NB4 (cell line): ENCODE data around the gene IARS2.
"Not testable (repeated sequence)": the region's sequence is repeated elsewhere in the genome, so short reads cannot be mapped to it uniquely, and the experiment has no call there.

Experiments used
- DNase-seq: peaks from one replicate; pipeline ENCODE4 v3.0.0; 2010; ENCODE audit warnings: low read depth
- H3K4me3 ChIP-seq: one replicate; pipeline ENCODE4 v1.5.1; 2011; ENCODE audit warnings: mild to moderate bottlenecking, low read depth, low read length, moderate library complexity
- MYC ChIP-seq: IDR thresholded peaks from 2 replicates; pipeline ENCODE4 v1.6.1; 2011; ENCODE audit warnings: low read depth, low read length
- POLR2A ChIP-seq: IDR thresholded peaks from 2 replicates; pipeline ENCODE4 v1.6.1; 2011; ENCODE audit warnings: mild to moderate bottlenecking; ENCODE audit not compliant: insufficient read length; ENCODE audit errors: extremely low read depth
- TF ChIP-seq, protein P1 (sequence below): IDR thresholded peaks from one replicate; pipeline ENCODE4 v1.5.1; 2012; ENCODE audit warnings: low read depth, low read length
- TF ChIP-seq, protein P2 (sequence below): IDR thresholded peaks from 2 replicates; pipeline ENCODE4 v1.6.1; 2011; ENCODE audit warnings: low read depth, low read length

Gene IARS2

DNA sequence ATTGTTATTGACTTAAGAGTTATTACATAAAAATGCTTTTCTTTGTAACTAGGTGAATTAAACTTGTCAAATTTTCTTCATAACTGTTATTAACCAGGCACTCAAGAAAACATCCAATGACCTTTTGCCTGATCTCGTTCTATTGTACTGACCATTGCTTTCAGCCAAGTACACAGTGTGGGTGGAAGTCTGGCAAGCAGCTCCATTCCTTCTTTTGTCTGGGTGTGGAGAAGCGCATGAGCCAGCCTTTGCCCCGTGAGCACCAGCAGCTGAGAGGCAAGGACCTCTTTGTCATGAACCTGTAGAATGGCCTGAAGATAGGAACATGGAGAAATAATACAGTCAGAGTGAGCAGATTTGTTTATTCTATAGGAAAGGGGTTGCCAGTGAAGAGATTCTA is 57.5 kb downstream of the IARS2 start:
- H3K4me3 ChIP-seq, result no peak overlapping the region

DNA sequence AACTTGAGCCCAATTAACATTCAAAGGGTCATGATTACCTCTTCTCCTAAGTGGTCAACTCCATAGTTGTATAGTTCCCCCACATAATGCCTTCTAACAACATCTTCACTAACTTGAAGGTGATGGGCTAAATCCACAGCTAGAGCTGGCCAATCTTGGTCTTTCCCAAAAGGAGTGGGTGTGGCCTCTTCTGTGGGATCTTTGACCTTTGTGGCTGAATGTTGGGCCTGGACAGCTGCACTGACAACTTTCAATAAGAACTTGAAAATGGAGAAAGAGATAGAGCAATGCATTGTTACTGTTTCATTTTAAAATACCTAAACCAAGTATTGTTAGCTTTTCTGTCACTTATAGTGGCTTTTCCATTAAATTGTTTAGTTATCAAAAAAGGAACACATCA is 59.2 kb downstream of the IARS2 start:
- H3K4me3 ChIP-seq, result no peak overlapping the region
- TF ChIP-seq MYC, result no peak
- TF ChIP-seq POLR2A, result no peak
- TF ChIP-seq, protein P1, sequence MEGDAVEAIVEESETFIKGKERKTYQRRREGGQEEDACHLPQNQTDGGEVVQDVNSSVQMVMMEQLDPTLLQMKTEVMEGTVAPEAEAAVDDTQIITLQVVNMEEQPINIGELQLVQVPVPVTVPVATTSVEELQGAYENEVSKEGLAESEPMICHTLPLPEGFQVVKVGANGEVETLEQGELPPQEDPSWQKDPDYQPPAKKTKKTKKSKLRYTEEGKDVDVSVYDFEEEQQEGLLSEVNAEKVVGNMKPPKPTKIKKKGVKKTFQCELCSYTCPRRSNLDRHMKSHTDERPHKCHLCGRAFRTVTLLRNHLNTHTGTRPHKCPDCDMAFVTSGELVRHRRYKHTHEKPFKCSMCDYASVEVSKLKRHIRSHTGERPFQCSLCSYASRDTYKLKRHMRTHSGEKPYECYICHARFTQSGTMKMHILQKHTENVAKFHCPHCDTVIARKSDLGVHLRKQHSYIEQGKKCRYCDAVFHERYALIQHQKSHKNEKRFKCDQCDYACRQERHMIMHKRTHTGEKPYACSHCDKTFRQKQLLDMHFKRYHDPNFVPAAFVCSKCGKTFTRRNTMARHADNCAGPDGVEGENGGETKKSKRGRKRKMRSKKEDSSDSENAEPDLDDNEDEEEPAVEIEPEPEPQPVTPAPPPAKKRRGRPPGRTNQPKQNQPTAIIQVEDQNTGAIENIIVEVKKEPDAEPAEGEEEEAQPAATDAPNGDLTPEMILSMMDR, result no peak
- TF ChIP-seq, protein P2, sequence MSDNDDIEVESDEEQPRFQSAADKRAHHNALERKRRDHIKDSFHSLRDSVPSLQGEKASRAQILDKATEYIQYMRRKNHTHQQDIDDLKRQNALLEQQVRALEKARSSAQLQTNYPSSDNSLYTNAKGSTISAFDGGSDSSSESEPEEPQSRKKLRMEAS, result no peak
- no peak for DNase-seq

More for the DNA sequence above, 57.5 kb downstream of the IARS2 start:
- TF ChIP-seq POLR2A (no peak), MYC (no peak)
- TF ChIP-seq, protein P1, result no peak
- TF ChIP-seq, protein P2, result no peak
- DNase-seq, result no peak

DNA sequence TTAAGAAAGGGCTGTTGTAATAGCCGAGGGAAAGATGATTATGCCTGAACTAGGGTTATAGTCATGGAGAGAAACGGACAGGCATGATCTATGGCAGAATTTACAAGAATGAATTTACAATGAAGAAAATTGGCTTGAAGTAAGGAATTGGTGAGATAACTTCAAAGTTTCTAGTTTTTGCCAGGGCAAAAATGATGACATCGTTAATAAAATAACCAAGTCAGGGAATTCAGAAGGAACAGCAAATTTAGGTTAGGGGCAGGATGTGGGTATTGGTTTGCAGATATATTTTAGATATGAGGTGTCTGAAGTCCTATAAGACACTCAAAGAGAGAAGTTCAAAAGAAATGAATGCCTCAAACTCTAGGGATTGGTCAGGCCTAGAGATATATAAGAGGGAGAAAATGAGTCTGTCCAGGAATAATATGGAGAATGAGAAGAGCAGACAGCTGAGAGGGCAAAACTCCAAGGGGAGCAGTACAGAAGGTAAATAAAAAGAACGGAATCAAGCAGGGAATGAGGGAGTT is 62.8 kb downstream of the IARS2 start:
- no peak for TF ChIP-seq POLR2A
- TF ChIP-seq, protein P2, result no peak
- TF ChIP-seq MYC, result no peak
- TF ChIP-seq, protein P1, result no peak
- DNase-seq, result no peak

DNA sequence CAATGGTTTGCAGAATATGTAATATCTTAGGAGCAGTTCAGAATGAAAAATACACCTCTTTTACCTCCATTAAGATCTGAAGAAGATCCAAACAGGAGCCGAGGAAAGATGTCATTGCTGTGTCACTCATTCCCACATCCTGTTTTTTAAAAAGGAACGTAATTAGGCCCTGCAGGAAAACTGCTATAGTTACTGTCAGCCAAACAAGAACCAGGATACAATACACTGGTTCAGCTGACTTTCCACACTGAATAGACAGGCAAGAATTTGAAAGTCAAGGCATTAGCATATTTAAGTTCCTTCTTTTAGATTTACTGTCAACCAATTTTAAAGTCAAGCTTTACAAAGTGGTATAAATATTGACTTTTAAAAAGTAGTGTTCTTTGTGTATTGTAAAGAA is 63.8 kb downstream of the IARS2 start:
- no peak overlapping the region for H3K4me3 ChIP-seq
- DNase-seq, result no peak
- TF ChIP-seq POLR2A, result no peak
- TF ChIP-seq, protein P1, result no peak
- TF ChIP-seq, protein P2, result no peak
- no peak for TF ChIP-seq MYC

More for the DNA sequence above, 62.8 kb downstream of the IARS2 start:
- no peak overlapping the region for H3K4me3 ChIP-seq

DNA sequence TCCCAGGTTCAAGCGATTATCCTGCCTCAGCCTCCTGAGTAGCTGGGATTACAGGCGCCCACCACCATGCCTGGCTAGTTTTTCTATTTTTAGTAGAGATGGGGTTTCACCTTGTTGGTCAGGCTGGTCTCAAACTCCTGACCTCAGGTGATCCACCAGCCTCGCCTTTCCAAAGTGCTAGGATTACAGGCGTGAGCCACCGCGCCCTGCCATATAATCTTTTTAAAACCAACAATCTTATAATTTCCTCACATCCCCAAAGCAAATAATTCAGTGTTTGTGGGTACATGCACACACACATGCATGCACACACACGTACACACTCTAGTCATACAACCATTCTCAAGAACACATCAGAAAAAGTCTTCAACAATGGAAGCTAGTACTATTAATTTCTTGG is 64.6 kb downstream of the IARS2 start:
- H3K4me3 ChIP-seq, DNase-seq: not testable (repeated sequence)

DNA sequence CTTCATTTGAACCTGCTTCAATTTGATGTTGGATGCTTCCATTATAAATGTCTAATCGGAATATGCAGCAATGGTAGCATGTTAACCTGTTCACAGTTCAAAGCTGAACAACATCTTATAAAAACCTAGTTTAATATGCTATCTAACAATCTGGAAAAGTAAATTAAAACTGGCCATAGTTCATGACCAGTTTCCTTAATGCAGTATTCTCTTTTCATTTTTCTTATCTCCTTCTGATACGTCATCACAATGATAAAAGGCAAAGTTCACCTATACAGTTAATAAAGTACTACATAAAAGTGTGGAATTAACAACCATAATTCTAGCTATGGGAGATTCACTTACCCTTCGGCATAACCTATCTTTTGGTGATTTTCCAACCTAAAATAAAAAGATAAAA is 65.1 kb downstream of the IARS2 start:
- H3K4me3 ChIP-seq, result no peak overlapping the region
- TF ChIP-seq, protein P2, result no peak
- TF ChIP-seq POLR2A, result no peak
- DNase-seq, result no peak

DNA sequence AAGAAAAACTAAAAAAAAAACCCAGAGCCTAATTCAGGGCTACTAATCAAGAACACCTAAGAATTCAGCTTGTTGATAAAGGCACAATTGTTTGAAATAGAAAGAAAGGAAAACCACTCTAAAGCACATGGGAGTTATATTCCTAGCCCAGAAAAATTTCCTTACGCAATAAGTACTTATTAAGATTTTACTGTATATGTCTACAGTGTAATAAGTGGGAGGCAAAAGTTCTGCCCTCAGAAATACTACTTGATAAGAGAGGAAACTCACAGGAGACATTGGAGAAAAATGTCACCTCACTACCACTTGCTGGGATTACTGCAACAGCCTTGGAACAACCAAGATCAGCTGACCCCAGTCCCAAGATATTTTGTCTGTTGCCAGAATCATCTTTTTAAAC is 66.1 kb downstream of the IARS2 start:
- TF ChIP-seq, protein P1, result no peak
- TF ChIP-seq, protein P2, result no peak
- TF ChIP-seq POLR2A (no peak), MYC (no peak)
- no peak for DNase-seq
- H3K4me3 ChIP-seq, result no peak overlapping the region
